ENCODE measurements around the gene QRICH1. TPM values are rescaled to one million over a fixed set of nuclear protein-coding genes. Genes with fewer than 3 reads are reported as not detected.
A peak's percentile ranks its signal among the peaks of the same experiment; 100 is the strongest.

The QRICH1 gene
- polyA plus RNA-seq, 1 of the 3 experiments (the other 2 are of a cell fraction), result 58.5 TPM

GRCh38 chr3:48999085-48999858, 94.6 kb downstream of the QRICH1 start:
- TF ChIP-seq TEAD4 (IDR thresholded peaks at IDR 0.05; ENCODE audit: borderline replicate concordance, insufficient read depth), result no peak
- no peak for TF ChIP-seq EZH2phosphoT487 (IDR thresholded peaks at IDR 0.05; ENCODE audit: borderline replicate concordance, low read depth)
- TF ChIP-seq RAD21 (IDR thresholded peaks at IDR 0.05; ENCODE audit: low read length), result no peak
- no peak for TF ChIP-seq RFX5 (IDR thresholded peaks at IDR 0.05; ENCODE audit: low read length)
- TF ChIP-seq FOXM1 (IDR thresholded peaks at IDR 0.05; ENCODE audit: low read depth), result no peak
- TF ChIP-seq CHD2 (IDR thresholded peaks at IDR 0.05; ENCODE audit: low read length, partially characterized antibody), result no peak
- TF ChIP-seq EP300 (IDR thresholded peaks at IDR 0.05; ENCODE audit: borderline replicate concordance in 1 of 2, low read depth in 1 of 2, low read length in 1 of 2), result no peak
- no peak for TF ChIP-seq MXI1 (IDR thresholded peaks at IDR 0.05; ENCODE audit: low read depth, low read length)
- TF ChIP-seq, protein P1, sequence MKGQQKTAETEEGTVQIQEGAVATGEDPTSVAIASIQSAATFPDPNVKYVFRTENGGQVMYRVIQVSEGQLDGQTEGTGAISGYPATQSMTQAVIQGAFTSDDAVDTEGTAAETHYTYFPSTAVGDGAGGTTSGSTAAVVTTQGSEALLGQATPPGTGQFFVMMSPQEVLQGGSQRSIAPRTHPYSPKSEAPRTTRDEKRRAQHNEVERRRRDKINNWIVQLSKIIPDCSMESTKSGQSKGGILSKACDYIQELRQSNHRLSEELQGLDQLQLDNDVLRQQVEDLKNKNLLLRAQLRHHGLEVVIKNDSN (IDR thresholded peaks at IDR 0.05; ENCODE audit: borderline replicate concordance, low read depth), result no peak
- no peak for TF ChIP-seq GABPA (IDR thresholded peaks at IDR 0.05; ENCODE audit: low read depth)
- TF ChIP-seq ELF1 (IDR thresholded peaks at IDR 0.05), result no peak
- TF ChIP-seq JUND (IDR thresholded peaks at IDR 0.05), result no peak
- TF ChIP-seq, protein P2, sequence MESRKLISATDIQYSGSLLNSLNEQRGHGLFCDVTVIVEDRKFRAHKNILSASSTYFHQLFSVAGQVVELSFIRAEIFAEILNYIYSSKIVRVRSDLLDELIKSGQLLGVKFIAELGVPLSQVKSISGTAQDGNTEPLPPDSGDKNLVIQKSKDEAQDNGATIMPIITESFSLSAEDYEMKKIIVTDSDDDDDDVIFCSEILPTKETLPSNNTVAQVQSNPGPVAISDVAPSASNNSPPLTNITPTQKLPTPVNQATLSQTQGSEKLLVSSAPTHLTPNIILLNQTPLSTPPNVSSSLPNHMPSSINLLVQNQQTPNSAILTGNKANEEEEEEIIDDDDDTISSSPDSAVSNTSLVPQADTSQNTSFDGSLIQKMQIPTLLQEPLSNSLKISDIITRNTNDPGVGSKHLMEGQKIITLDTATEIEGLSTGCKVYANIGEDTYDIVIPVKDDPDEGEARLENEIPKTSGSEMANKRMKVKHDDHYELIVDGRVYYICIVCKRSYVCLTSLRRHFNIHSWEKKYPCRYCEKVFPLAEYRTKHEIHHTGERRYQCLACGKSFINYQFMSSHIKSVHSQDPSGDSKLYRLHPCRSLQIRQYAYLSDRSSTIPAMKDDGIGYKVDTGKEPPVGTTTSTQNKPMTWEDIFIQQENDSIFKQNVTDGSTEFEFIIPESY (IDR thresholded peaks at IDR 0.05; ENCODE audit: borderline replicate concordance, low read depth), result no peak
- no peak for TF ChIP-seq TAF1 (IDR thresholded peaks at IDR 0.05; ENCODE audit: borderline replicate concordance, low read depth, low read length)
- TF ChIP-seq TCF12 (IDR thresholded peaks at IDR 0.05), result no peak
- TF ChIP-seq NRF1 (IDR thresholded peaks at IDR 0.05; ENCODE audit: low read depth, low read length), result no peak
- TF ChIP-seq, protein P3, sequence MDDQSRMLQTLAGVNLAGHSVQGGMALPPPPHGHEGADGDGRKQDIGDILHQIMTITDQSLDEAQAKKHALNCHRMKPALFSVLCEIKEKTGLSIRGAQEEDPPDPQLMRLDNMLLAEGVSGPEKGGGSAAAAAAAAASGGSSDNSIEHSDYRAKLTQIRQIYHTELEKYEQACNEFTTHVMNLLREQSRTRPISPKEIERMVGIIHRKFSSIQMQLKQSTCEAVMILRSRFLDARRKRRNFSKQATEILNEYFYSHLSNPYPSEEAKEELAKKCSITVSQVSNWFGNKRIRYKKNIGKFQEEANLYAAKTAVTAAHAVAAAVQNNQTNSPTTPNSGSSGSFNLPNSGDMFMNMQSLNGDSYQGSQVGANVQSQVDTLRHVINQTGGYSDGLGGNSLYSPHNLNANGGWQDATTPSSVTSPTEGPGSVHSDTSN (IDR thresholded peaks at IDR 0.05), result no peak
- TF ChIP-seq, protein P4, sequence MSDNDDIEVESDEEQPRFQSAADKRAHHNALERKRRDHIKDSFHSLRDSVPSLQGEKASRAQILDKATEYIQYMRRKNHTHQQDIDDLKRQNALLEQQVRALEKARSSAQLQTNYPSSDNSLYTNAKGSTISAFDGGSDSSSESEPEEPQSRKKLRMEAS (IDR thresholded peaks at IDR 0.05; ENCODE audit: low read depth), result no peak
- TF ChIP-seq, protein P5, sequence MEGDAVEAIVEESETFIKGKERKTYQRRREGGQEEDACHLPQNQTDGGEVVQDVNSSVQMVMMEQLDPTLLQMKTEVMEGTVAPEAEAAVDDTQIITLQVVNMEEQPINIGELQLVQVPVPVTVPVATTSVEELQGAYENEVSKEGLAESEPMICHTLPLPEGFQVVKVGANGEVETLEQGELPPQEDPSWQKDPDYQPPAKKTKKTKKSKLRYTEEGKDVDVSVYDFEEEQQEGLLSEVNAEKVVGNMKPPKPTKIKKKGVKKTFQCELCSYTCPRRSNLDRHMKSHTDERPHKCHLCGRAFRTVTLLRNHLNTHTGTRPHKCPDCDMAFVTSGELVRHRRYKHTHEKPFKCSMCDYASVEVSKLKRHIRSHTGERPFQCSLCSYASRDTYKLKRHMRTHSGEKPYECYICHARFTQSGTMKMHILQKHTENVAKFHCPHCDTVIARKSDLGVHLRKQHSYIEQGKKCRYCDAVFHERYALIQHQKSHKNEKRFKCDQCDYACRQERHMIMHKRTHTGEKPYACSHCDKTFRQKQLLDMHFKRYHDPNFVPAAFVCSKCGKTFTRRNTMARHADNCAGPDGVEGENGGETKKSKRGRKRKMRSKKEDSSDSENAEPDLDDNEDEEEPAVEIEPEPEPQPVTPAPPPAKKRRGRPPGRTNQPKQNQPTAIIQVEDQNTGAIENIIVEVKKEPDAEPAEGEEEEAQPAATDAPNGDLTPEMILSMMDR (IDR thresholded peaks at IDR 0.05), result no peak
- TF ChIP-seq IRF3 (IDR thresholded peaks at IDR 0.05; ENCODE audit: low read depth, low read length), result no peak
- Histone ChIP-seq H3F3A (replicated peaks; ENCODE audit: insufficient read depth) (no peaks in the 10 kb centered on the region), H3K9me2 (no peaks in the 10 kb centered on the region), H3K4me3 (ENCODE audit: low read depth in 2 of 2, low read length in 1 of 2) (no peak overlapping the region), H3K27ac (ENCODE audit: low read depth in 2 of 2, low read length in 1 of 2) (peak overlapping the region in 1 of 2 experiments; percentile 81; a peak in 2 of 4 replicates), H3K4me2 (no peak overlapping the region), H3K4me1 (ENCODE audit: control insufficient read depth in 1 of 2, insufficient read depth in 2 of 2, low read depth in 1 of 2, low read length in 1 of 2) (peaks cover 0 to 30% of the 10 kb centered on the region in 2 experiments; a peak in 1 of 4 replicates), H3K36me3 (replicated peaks in 1 of 2; ENCODE audit: control insufficient read depth in 1 of 2, insufficient read depth in 2 of 2, low read length in 1 of 2) (no peaks in the 10 kb centered on the region), H4K20me1 (ENCODE audit: insufficient read depth) (no peaks in the 10 kb centered on the region), H3K79me2 (ENCODE audit: insufficient read depth) (0 out of 2 replicates have a peak, but pooled peaks cover 3% of the 10 kb centered on the region), H3K9me3 (no peaks in the 10 kb centered on the region), H3K27me3 (ENCODE audit: insufficient read depth) (no peaks in the 10 kb centered on the region), H3K9ac (no peak overlapping the region), H2AFZ (ENCODE audit: low read depth) (no peak overlapping the region)
- WGBS (ENCODE audit: low lambda C conversion rate), result 91% methylated on average over 6 of the region's 8 CpGs
- ChIA-PET POLR2A (interaction anchor here (0.6 to 5.7 kb wide), 4 partner anchors 8 to 278 kb away, joined by 3 to 44 read pairs (median 12); partner anchors contain the start of genes NDUFAF3 and WDR6), CTCF (interaction anchor here (2.8 kb wide), 1 partner anchor 22 kb away, joined by 13 read pairs; the partner anchor contains the start of gene NDUFAF3)
- DNase-seq, result no peak

All from SK-N-SH (cell line).